Left cardiac atrium (tissue), 4 donors: ENCODE measurements around the gene LINC01488. TPM values are rescaled to one million over a fixed set of nuclear protein-coding genes. Genes with fewer than 3 reads are reported as not detected.
A peak's percentile ranks its signal among the peaks of the same experiment; 100 is the strongest.

Experiments used
- ATAC-seq, 2 donors: fragments of 200-7000 bp; cut with Tn5 transposase; one replicate each; pipeline ENCODE4 v1.9.1; 2020; ENCODE audit warnings: mild to moderate bottlenecking in 2 of 2, moderate library complexity in 2 of 2
- DNase-seq: peaks from one replicate; pipeline ENCODE4 v3.0.0-alpha.2; 2020
- intact Hi-C, 2 donors: fragments of 100-400 bp; cut with DNase I; formaldehyde crosslinking; loops; one replicate each; pipeline versions ENCODE4 v1.14.1 to v1.15.1; 2022 to 2023
- total RNA-seq, 2 donors: library from RNA; stranded (reverse); fragmentation: NEBNext Ultra II Directional; extraction: Animal tissue kit (Norgen Biotek cat#: 25700); gene quantifications; one replicate each; pipeline ENCODE4 v1.2.1, GENCODE V29; 2021
- donor health status: DM: no; HTN: yes; CAD: no.
- donor health status: DM: no; HTN: yes; CAD: no; lungs with severe emphysema.
- donor health status: DM: yes; HTN: yes; CAD: no.
- donor health status: Dilated cardiomyopathy.

The LINC01488 gene
- total RNA-seq, 2 donors from 2014 or later: 0.06 TPM; not detected in 1

- intact Hi-C loops: loop anchor here in 1 of 2 donors (2.0 to 10.0 kb wide), 4 partner anchors 53 to 319 kb away; partner anchors contain the start of gene CCND1
- ATAC-seq (peak; percentile 91 to 94), DNase-seq (peak; percentile 95)
Observed at GRCh38 chr11:69443138-69443967, 38.1 kb upstream of the LINC01488 start.

- intact Hi-C loops: loop anchor here in 1 of 2 donors (2.0 to 10.0 kb wide), 4 partner anchors 53 to 319 kb away; partner anchors contain the start of gene CCND1
- ATAC-seq (peak; percentile 0 to 18), DNase-seq (peak; percentile 50)
Observed at GRCh38 chr11:69443968-69444364, 37.5 kb upstream of the LINC01488 start.

- DNase-seq (peak; percentile 71), ATAC-seq (peak; percentile 35 to 61)
- intact Hi-C loops: loop anchor here in 1 of 2 donors (5.0 to 10.0 kb wide), 2 partner anchors 198 to 320 kb away; partner anchors contain the start of gene CCND1
Observed at GRCh38 chr11:69444381-69445130, 36.9 kb upstream of the LINC01488 start.

GRCh38 chr11:69445131-69445470 is 36.4 kb upstream of the LINC01488 start:
- ATAC-seq: peak in 1 of 2 donors; percentile 0
- intact Hi-C loops: loop anchor here in 1 of 2 donors (10.0 kb wide), 1 partner anchor 320 kb away; no protein-coding TSS in a partner anchor
- DNase-seq: no peak

- intact Hi-C loops: loop anchor here in 1 of 2 donors (10.0 kb wide), 1 partner anchor 321 kb away; no protein-coding TSS in a partner anchor
- ATAC-seq: no peak
- DNase-seq: no peak
Observed at GRCh38 chr11:69446108-69446507, 35.4 kb upstream of the LINC01488 start.

GRCh38 chr11:69447786-69448185 is 33.7 kb upstream of the LINC01488 start:
- intact Hi-C loops: loop anchor here in 1 of 2 donors (10.0 kb wide), 1 partner anchor 323 kb away; no protein-coding TSS in a partner anchor
- DNase-seq (peak; percentile 9), ATAC-seq (no peak)

GRCh38 chr11:69448471-69449284 is 32.8 kb upstream of the LINC01488 start:
- intact Hi-C loops: loop anchor here in 1 of 2 donors (10.0 kb wide), 1 partner anchor 324 kb away; no protein-coding TSS in a partner anchor
- ATAC-seq (no peak), DNase-seq (no peak)

GRCh38 chr11:69449320-69450063 is 32.0 kb upstream of the LINC01488 start:
- DNase-seq (peak; percentile 90), ATAC-seq (peak; percentile 58 to 82)
- intact Hi-C loops: loop anchor here in 1 of 2 donors (10.0 kb wide), 1 partner anchor 325 kb away; no protein-coding TSS in a partner anchor

GRCh38 chr11:69450064-69450856 is 31.2 kb upstream of the LINC01488 start:
- DNase-seq (peak; percentile 52), ATAC-seq (peak; percentile 21 to 41)
- intact Hi-C loops: no loop called here

GRCh38 chr11:69450857-69451220 is 30.6 kb upstream of the LINC01488 start:
- DNase-seq (no peak), ATAC-seq (no peak)
- intact Hi-C loops: no loop called here

- intact Hi-C loops: no loop called here
- DNase-seq (no peak), ATAC-seq (no peak)
Observed at GRCh38 chr11:69451289-69451688, 30.2 kb upstream of the LINC01488 start.

GRCh38 chr11:69452206-69452987 is 29.1 kb upstream of the LINC01488 start:
- ATAC-seq (no peak), DNase-seq (no peak)
- intact Hi-C loops: no loop called here

GRCh38 chr11:69453151-69453550 is 28.3 kb upstream of the LINC01488 start:
- DNase-seq (no peak), ATAC-seq (no peak)
- intact Hi-C loops: no loop called here

- DNase-seq (no peak), ATAC-seq (no peak)
- intact Hi-C loops: no loop called here
Observed at GRCh38 chr11:69454018-69454417, 27.4 kb upstream of the LINC01488 start.

- intact Hi-C loops: no loop called here
- DNase-seq: no peak
- no peak for ATAC-seq
Observed at GRCh38 chr11:69455969-69456368, 25.5 kb upstream of the LINC01488 start.

GRCh38 chr11:69456712-69457111 is 24.8 kb upstream of the LINC01488 start:
- ATAC-seq (no peak), DNase-seq (no peak)
- intact Hi-C loops: no loop called here
